HG02763 (cell line): ENCODE measurements around the gene CDYL.

Experiments used
- ATAC-seq: cut with Tn5 transposase; IDR thresholded peaks from one replicate; pipeline ENCODE4 v1.9.1; 2021; ENCODE audit warnings: mild to moderate bottlenecking, moderate library complexity; ENCODE audit not compliant: unreplicated experiment

The CDYL gene

GRCh38 chr6:4957521-4958231 is 181.5 kb downstream of the CDYL start:
- ATAC-seq: no peak

GRCh38 chr6:4958624-4959023 is 182.4 kb downstream of the CDYL start:
- ATAC-seq: no peak

GRCh38 chr6:4961322-4962168 is 185.3 kb downstream of the CDYL start:
- ATAC-seq: no peak

GRCh38 chr6:4962905-4963304 is 186.7 kb downstream of the CDYL start:
- ATAC-seq: no peak

GRCh38 chr6:4964675-4965561 is 188.7 kb downstream of the CDYL start:
- no peak for ATAC-seq

GRCh38 chr6:4965562-4966389 is 189.6 kb downstream of the CDYL start:
- ATAC-seq: no peak

- ATAC-seq: no peak
Observed at GRCh38 chr6:4967301-4968030, 191.3 kb downstream of the CDYL start.

- no peak for ATAC-seq
Observed at GRCh38 chr6:4969609-4970285, 193.5 kb downstream of the CDYL start.

- no peak for ATAC-seq
Observed at GRCh38 chr6:4970739-4971395, 194.7 kb downstream of the CDYL start.

GRCh38 chr6:4971851-4972250 is 195.6 kb downstream of the CDYL start:
- no peak for ATAC-seq

GRCh38 chr6:4972438-4972837 is 196.2 kb downstream of the CDYL start:
- ATAC-seq: no peak

GRCh38 chr6:4973415-4973814 is 197.2 kb downstream of the CDYL start:
- ATAC-seq: no peak

- ATAC-seq: no peak
Observed at GRCh38 chr6:4973982-4974745, 198.0 kb downstream of the CDYL start.

- no peak for ATAC-seq
Observed at GRCh38 chr6:4974962-4975361, 198.8 kb downstream of the CDYL start.

GRCh38 chr6:4975506-4975905 is 199.3 kb downstream of the CDYL start:
- no peak for ATAC-seq

GRCh38 chr6:4977468-4977867 is 201.3 kb downstream of the CDYL start:
- ATAC-seq: no peak

- ATAC-seq: no peak
Observed at GRCh38 chr6:4979426-4979825, 203.2 kb downstream of the CDYL start.

GRCh38 chr6:4981761-4982160 is 205.6 kb downstream of the CDYL start:
- ATAC-seq: no peak
